IMR-90 (cell line): ENCODE results near the gene YWHAG. TPM values are rescaled to one million over a fixed set of nuclear protein-coding genes. Genes with fewer than 3 reads are reported as not detected.

ENCODE experiments used
- ATAC-seq: fragments of 200-7000 bp; cut with Tn5 transposase; 2 replicates; pipeline ENCODE4 v1.9.1; 2020; ENCODE audit warnings: low read depth, mild to moderate bottlenecking, moderate library complexity
- BruUV-seq: library from RNA; stranded (reverse); fragments of 400-500 nt; replicated peaks from 2 replicates; lab custom pipeline; 2021; lab: Mats Ljungman, UMichigan
- CTCF ChIA-PET: fragments of 300-600 bp; formaldehyde crosslinking; extraction: SDS; loops from one replicate; lab custom pipeline; 2021; ENCODE audit warnings: antibody characterized with exemption; lab: Yijun Ruan, JAX
- POLR2A ChIA-PET: fragments of 300-600 bp; sonication (Branson Sonifier 250); formaldehyde crosslinking; loops from one replicate; lab custom pipeline; 2022; ENCODE audit warnings: antibody characterized with exemption; ENCODE audit not compliant: unreplicated experiment; lab: Charles Lee
- DNase-seq: peaks from one replicate; pipeline ENCODE4 v3.0.0; 2013
- H2AFZ ChIP-seq: replicated peaks from 2 replicates; pipeline ENCODE3; 2013; ENCODE audit warnings: low read length, mild to moderate bottlenecking; ENCODE audit not compliant: poor library complexity
- H2AK5ac ChIP-seq: 2 replicates; pipeline ENCODE4 v1.6.1; 2013; ENCODE audit warnings: low read depth, low read length, inconsistent platforms
- H2AK9ac ChIP-seq: replicated peaks from 2 replicates; pipeline ENCODE3; 2013; ENCODE audit warnings: mild to moderate bottlenecking, low read depth, low read length, moderate library complexity; ENCODE audit not compliant: poor library complexity
- H2BK120ac ChIP-seq: 2 replicates; pipeline ENCODE4 v1.6.1; 2013; ENCODE audit warnings: low read depth, low read length, inconsistent platforms
- H2BK15ac ChIP-seq: 3 replicates; pipeline ENCODE4 v1.6.1; 2013; ENCODE audit warnings: low read depth, low read length, inconsistent platforms
- H2BK20ac ChIP-seq: 2 replicates; pipeline ENCODE4 v1.6.1; 2013; ENCODE audit warnings: low read depth, mild to moderate bottlenecking, inconsistent platforms, low read length, moderate library complexity
- H2BK5ac ChIP-seq: 2 replicates; pipeline ENCODE4 v1.6.1; 2013; ENCODE audit warnings: mild to moderate bottlenecking, low read depth, low read length, inconsistent platforms; ENCODE audit not compliant: poor library complexity, severe bottlenecking
- H3K14ac ChIP-seq: replicated peaks from 2 replicates; pipeline ENCODE4 v1.6.1; 2013; ENCODE audit warnings: low read depth, low read length, inconsistent platforms
- H3K18ac ChIP-seq: 2 replicates; pipeline ENCODE4 v1.6.1; 2013; ENCODE audit warnings: low read depth, low read length, control low read depth
- H3K23ac ChIP-seq: 2 replicates; pipeline ENCODE4 v1.6.1; 2013; ENCODE audit warnings: low read depth, low read length, inconsistent platforms
- H3K27ac ChIP-seq: 2 replicates; pipeline ENCODE4 v1.5.1; 2013; ENCODE audit warnings: mild to moderate bottlenecking, control low read depth, low read length; ENCODE audit not compliant: insufficient read depth
- H3K27me3 ChIP-seq: 2 replicates; pipeline ENCODE4 v1.6.1; 2013; ENCODE audit warnings: low read length; ENCODE audit not compliant: control insufficient read depth, insufficient read depth
- H3K36me3 ChIP-seq: 2 replicates; pipeline ENCODE4 v1.6.1; 2013; ENCODE audit warnings: low read length, mixed read lengths; ENCODE audit not compliant: control insufficient read depth, insufficient read depth
- H3K4ac ChIP-seq: 2 replicates; pipeline ENCODE4 v1.6.1; 2013; ENCODE audit warnings: low read depth, low read length, inconsistent platforms
- H3K4me1 ChIP-seq: 2 replicates; pipeline ENCODE4 v1.6.1; 2013; ENCODE audit warnings: low read length, mixed read lengths; ENCODE audit not compliant: control insufficient read depth, insufficient read depth
- H3K4me2 ChIP-seq: 2 replicates; pipeline ENCODE4 v1.6.1; 2013; ENCODE audit warnings: low read depth, mild to moderate bottlenecking, control low read depth, low read length, moderate library complexity
- H3K4me3 ChIP-seq: 2 replicates; pipeline ENCODE4 v1.5.1; 2013; ENCODE audit warnings: low read depth, mild to moderate bottlenecking, control low read depth, low read length, moderate library complexity; ENCODE audit not compliant: insufficient read depth
- H3K56ac ChIP-seq: 2 replicates; pipeline ENCODE4 v1.6.1; 2013; ENCODE audit warnings: low read length, inconsistent platforms; ENCODE audit not compliant: insufficient read depth; ENCODE audit errors: extremely low read depth
- H3K79me1 ChIP-seq, 2 experiments: 2 replicates each; pipeline ENCODE4 v1.6.1; 2013; ENCODE audit warnings: low read length in 2 of 2, inconsistent platforms in 1 of 2, low read depth in 1 of 2
- H3K9ac ChIP-seq: 2 replicates; pipeline ENCODE4 v1.6.1; 2013; ENCODE audit warnings: low read depth, low read length, control low read depth
- H3K9me1 ChIP-seq: 2 replicates; pipeline ENCODE4 v1.6.1; 2013; ENCODE audit warnings: low read length, inconsistent platforms; ENCODE audit not compliant: insufficient read depth
- H3K9me3 ChIP-seq: 2 replicates; pipeline ENCODE4 v1.6.1; 2013; ENCODE audit warnings: low read length; ENCODE audit not compliant: control insufficient read depth, insufficient read depth
- H4K20me1 ChIP-seq: 2 replicates; pipeline ENCODE4 v1.6.1; 2013; ENCODE audit warnings: low read length, inconsistent platforms; ENCODE audit not compliant: insufficient read depth
- H4K5ac ChIP-seq: 2 replicates; pipeline ENCODE4 v1.6.1; 2013; ENCODE audit warnings: mild to moderate bottlenecking, low read depth, low read length, control low read depth
- H4K8ac ChIP-seq, 2 experiments: 2 replicates each; pipeline ENCODE4 v1.6.1; 2013; ENCODE audit warnings: low read depth in 2 of 2, low read length in 2 of 2, control low read depth in 1 of 2, inconsistent platforms in 1 of 2
- H4K91ac ChIP-seq: 2 replicates; pipeline ENCODE4 v1.6.1; 2013; ENCODE audit warnings: low read depth, low read length, inconsistent platforms; ENCODE audit not compliant: insufficient read depth
- BHLHE40 ChIP-seq: fragments of 150-350 bp; IDR thresholded peaks from 2 replicates; pipeline ENCODE4 v1.6.1; 2016; ENCODE audit warnings: mild to moderate bottlenecking, low read depth, low read length
- CEBPB ChIP-seq: IDR thresholded peaks from 2 replicates; pipeline ENCODE4 v1.6.1; 2012; ENCODE audit warnings: low read depth, low read length, improper control_type of control experiment
- CHD1 ChIP-seq: IDR thresholded peaks from 2 replicates; pipeline ENCODE4 v1.6.1; 2012; ENCODE audit warnings: low read depth, low read length, improper control_type of control experiment
- FOS ChIP-seq: fragments of 150-350 bp; IDR thresholded peaks from 2 replicates; pipeline ENCODE4 v1.6.1; 2016; ENCODE audit warnings: low read depth, low read length
- MAFK ChIP-seq: IDR thresholded peaks from 2 replicates; pipeline ENCODE4 v1.6.1; 2012; ENCODE audit warnings: low read depth, low read length, improper control_type of control experiment
- MAZ ChIP-seq: IDR thresholded peaks from 2 replicates; pipeline ENCODE4 v1.6.1; 2012; ENCODE audit warnings: low read depth, mild to moderate bottlenecking, low read length, improper control_type of control experiment, moderate library complexity, borderline replicate concordance
- MXI1 ChIP-seq: IDR thresholded peaks from 2 replicates; pipeline ENCODE4 v1.6.1; 2012; ENCODE audit warnings: low read depth, mild to moderate bottlenecking, low read length, moderate library complexity, borderline replicate concordance
- NFE2L2 ChIP-seq: fragments of 150-350 bp; IDR thresholded peaks from 2 replicates; pipeline ENCODE4 v1.6.1; 2016; ENCODE audit warnings: low read depth, mild to moderate bottlenecking, low read length
- POLR2A ChIP-seq: IDR thresholded peaks from 2 replicates; pipeline ENCODE4 v1.6.1; 2012; ENCODE audit warnings: mild to moderate bottlenecking, low read depth, low read length
- RAD21 ChIP-seq: IDR thresholded peaks from 2 replicates; pipeline ENCODE4 v1.6.1; 2012; ENCODE audit warnings: low read length, improper control_type of control experiment
- RFX5 ChIP-seq: IDR thresholded peaks from 2 replicates; pipeline ENCODE4 v1.8.0; 2012; ENCODE audit warnings: low read depth, mild to moderate bottlenecking, low read length, moderate library complexity
- SMC3 ChIP-seq: fragments of 150-350 bp; IDR thresholded peaks from 2 replicates; pipeline ENCODE4 v1.6.1; 2016; ENCODE audit warnings: low read depth, mild to moderate bottlenecking, antibody characterized with exemption, low read length, moderate library complexity
- WGBS, 2 experiments: methylation state at CpG; one replicate each; pipeline versions ENCODE4 v1.1.5 to v1.1.7; 2013; ENCODE audit warnings: missing lambda C conversion rate in 2 of 2; ENCODE audit not compliant: insufficient read length in 1 of 2; ENCODE audit errors: extremely low coverage in 2 of 2; 5-methylcytosine and 5-hydroxymethylcytosine counted together
- dilution Hi-C: fragments of 300-500 bp; cut with HindIII; formaldehyde crosslinking; loops from one replicate; pipeline ENCODE4 v1.14.3; 2018; ENCODE audit warnings: low sequenced_read_pairs; ENCODE audit not compliant: unreplicated experiment
- in situ Hi-C: fragments of 300-500 bp; cut with MboI; formaldehyde crosslinking; loops from 3 replicates; pipeline ENCODE4 v1.14.3; 2019; ENCODE audit warnings: low sequenced_read_pairs, inconsistent platforms, mixed read lengths
- intact Hi-C: fragments of 100-400 bp; cut with micrococcal nuclease; formaldehyde crosslinking; loops from 2 replicates; pipeline ENCODE4 v1.10.0; 2022
- polyA plus RNA-seq, 3 experiments: library from polyadenylated mRNA; depleted of rRNA; stranded (reverse); fragments of >200 nt; gene quantifications; 2 replicates each; pipeline ENCODE4 v1.2.3, GENCODE V29; 2012; ENCODE audit warnings: low replicate concordance in 1 of 3
- total RNA-seq: library from RNA; depleted of rRNA; stranded (reverse); fragments of >200 nt; gene quantifications from 2 replicates; pipeline ENCODE4 v1.2.3, GENCODE V29; 2012
- TF ChIP-seq, protein P1 (sequence below): fragments of 150-350 bp; IDR thresholded peaks from 2 replicates; pipeline ENCODE4 v1.6.1; 2017; ENCODE audit warnings: mild to moderate bottlenecking, antibody characterized with exemption, low read length, low read depth
- TF ChIP-seq, protein P2 (sequence below): conservative IDR thresholded peaks from 2 replicates; pipeline ENCODE4 v1.5.1; 2012; ENCODE audit warnings: mild to moderate bottlenecking, low read depth, low read length, improper control_type of control experiment

YWHAG gene
- total and polyA plus RNA-seq, 2 of the 4 experiments (the other 2 are of a cell fraction), result 40.1 to 64.9 TPM

DNA sequence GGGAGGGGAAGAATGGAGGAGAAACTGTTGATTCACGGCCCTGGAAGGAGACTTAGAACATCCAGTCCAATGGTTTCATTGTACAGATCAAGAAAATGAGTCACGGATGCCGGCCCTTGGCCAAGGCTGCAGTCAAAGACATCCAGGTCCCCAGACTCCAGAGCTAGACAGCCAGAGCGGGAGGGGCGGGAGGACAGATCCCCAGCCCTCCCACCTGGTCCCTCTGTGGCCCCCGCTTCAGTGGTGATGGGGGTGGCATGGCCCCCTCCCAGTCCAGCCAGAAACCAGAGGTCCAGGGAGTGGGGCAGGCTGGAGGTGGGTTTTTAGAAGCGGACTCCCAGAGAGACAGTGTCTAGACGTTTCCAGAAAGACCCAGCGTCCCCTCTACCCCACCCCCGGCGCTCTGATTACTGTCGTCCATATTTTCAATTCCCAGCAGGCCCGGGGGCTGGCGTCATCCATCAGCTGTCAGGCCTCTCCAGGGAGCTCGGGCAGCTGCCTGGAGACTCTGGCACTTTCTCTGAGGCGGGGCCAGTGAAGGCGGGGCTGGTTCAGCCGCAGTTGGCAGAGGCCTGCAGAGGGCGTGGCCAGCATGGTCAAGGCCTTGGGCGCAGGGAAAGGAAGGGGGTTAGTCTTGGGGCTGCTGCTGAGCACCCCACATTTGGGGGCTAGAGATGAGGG is 64.3 kb downstream of the YWHAG start:
- Histone ChIP-seq H2BK5ac (peak overlapping the region; percentile 96), H3K27ac (peak overlapping the region; percentile 97), H2BK20ac (peak overlapping the region; percentile 88), H3K4me3 (peak overlapping the region; percentile 32; the same call in 1 of the 2 replicates), H3K79me1 (peaks cover 0 to 26% of the 10 kb centered on the region in 2 experiments; a peak in 2 of 4 replicates), H4K5ac (peak overlapping the region; percentile 87), H2BK15ac (peak overlapping the region; percentile 59; the same call in 2 of the 3 replicates), H3K4me1 (peaks cover 32% of the 10 kb centered on the region), H4K8ac (peak overlapping the region; percentile 39 to 92; a peak in 3 of 4 replicates), H3K36me3 (no peaks in the 10 kb centered on the region), H3K9ac (peak overlapping the region; percentile 61), H2AFZ (peak overlapping the region; percentile 90), H3K9me3 (no peaks in the 10 kb centered on the region), H4K91ac (peak overlapping the region; percentile 93), H3K14ac (peak overlapping the region; percentile 66), H2BK120ac (peak overlapping the region; percentile 92), H2AK9ac (peak overlapping the region; percentile 83), H2AK5ac (peak overlapping the region; percentile 87; the same call in 1 of the 2 replicates), H3K4ac (peak overlapping the region; percentile 97), H3K23ac (peak overlapping the region; percentile 82; the same call in 1 of the 2 replicates), H3K4me2 (peak overlapping the region; percentile 82), H3K9me1 (peaks cover 23% of the 10 kb centered on the region), H3K27me3 (no peaks in the 10 kb centered on the region), H3K56ac (peak overlapping the region; percentile 92), H4K20me1 (no peaks in the 10 kb centered on the region), H3K18ac (peak overlapping the region; percentile 88)
- BruUV-seq, result no TSS peak
- CTCF ChIA-PET, result interaction anchor here (0.9 kb wide), 1 partner anchor 19 kb away, joined by 3 read pairs; no protein-coding TSS in a partner anchor
- dilution Hi-C loops, result no loop called here
- in situ Hi-C loops, result no loop called here
- peak; percentile 66 for ATAC-seq
- peak; percentile 93 for DNase-seq
- WGBS, 2 experiments, result 0% methylated on average over 7 of the region's 20 CpGs; no CpG with 5 or more reads in 1 of the 2 experiments
- POLR2A ChIA-PET, result interaction anchor here (1.0 kb wide), 1 partner anchor 9 kb away, joined by 3 read pairs; no protein-coding TSS in a partner anchor
- intact Hi-C loops, result no loop called here
- no peak for TF ChIP-seq CHD1
- 0 out of 2 replicates have a peak, but pooled peaks have one; percentile 2 for TF ChIP-seq RFX5
- peak; percentile 56 for TF ChIP-seq POLR2A
- TF ChIP-seq FOS, result peak; percentile 43; the same call in 1 of the 2 replicates
- peak; percentile 36; the same call in 1 of the 2 replicates for TF ChIP-seq BHLHE40
- TF ChIP-seq, protein P1, sequence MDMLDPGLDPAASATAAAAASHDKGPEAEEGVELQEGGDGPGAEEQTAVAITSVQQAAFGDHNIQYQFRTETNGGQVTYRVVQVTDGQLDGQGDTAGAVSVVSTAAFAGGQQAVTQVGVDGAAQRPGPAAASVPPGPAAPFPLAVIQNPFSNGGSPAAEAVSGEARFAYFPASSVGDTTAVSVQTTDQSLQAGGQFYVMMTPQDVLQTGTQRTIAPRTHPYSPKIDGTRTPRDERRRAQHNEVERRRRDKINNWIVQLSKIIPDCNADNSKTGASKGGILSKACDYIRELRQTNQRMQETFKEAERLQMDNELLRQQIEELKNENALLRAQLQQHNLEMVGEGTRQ, result 0 out of 2 replicates have a peak, but pooled peaks have one; percentile 15
- TF ChIP-seq SMC3, result no peak
- peak; percentile 81 for TF ChIP-seq MAZ
- TF ChIP-seq, protein P2, sequence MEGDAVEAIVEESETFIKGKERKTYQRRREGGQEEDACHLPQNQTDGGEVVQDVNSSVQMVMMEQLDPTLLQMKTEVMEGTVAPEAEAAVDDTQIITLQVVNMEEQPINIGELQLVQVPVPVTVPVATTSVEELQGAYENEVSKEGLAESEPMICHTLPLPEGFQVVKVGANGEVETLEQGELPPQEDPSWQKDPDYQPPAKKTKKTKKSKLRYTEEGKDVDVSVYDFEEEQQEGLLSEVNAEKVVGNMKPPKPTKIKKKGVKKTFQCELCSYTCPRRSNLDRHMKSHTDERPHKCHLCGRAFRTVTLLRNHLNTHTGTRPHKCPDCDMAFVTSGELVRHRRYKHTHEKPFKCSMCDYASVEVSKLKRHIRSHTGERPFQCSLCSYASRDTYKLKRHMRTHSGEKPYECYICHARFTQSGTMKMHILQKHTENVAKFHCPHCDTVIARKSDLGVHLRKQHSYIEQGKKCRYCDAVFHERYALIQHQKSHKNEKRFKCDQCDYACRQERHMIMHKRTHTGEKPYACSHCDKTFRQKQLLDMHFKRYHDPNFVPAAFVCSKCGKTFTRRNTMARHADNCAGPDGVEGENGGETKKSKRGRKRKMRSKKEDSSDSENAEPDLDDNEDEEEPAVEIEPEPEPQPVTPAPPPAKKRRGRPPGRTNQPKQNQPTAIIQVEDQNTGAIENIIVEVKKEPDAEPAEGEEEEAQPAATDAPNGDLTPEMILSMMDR, result no peak
- no peak for TF ChIP-seq NFE2L2
- TF ChIP-seq CEBPB, result no peak
- TF ChIP-seq MAFK, result no peak
- no peak for TF ChIP-seq RAD21
- 0 out of 2 replicates have a peak, but pooled peaks have one; percentile 36 for TF ChIP-seq MXI1
